ENCODE data around the gene NCOA3.
A peak's percentile ranks its signal among the peaks of the same experiment; 100 is the strongest.
"Not testable (repeated sequence)": the region's sequence is repeated elsewhere in the genome, so short reads cannot be mapped to it uniquely, and the experiment has no call there.

NCOA3 gene

GRCh38 chr20:47490795-47491194 lies 10.9 kb upstream of the NCOA3 start:
- no peak overlapping the region for H3K4me3 ChIP-seq (ENCODE audit: low read depth, low read length)
- H3K27me3 ChIP-seq (replicated peaks): no peaks in the 10 kb centered on the region
- in situ Hi-C loops (cut with HindIII; ENCODE audit: low pct_ligation_motif_present, low sequenced_read_pairs): no loop called here
- no peaks in the 10 kb centered on the region for H3K36me3 ChIP-seq (replicated peaks)
- no peak for TF ChIP-seq CTCF (IDR thresholded peaks at IDR 0.05; ENCODE audit: low read depth, low read length, missing control alignments)
- DNase-seq: no peak
- no peak overlapping the region for H3K27ac ChIP-seq

- Histone ChIP-seq H3K27me3 (replicated peaks) (no peaks in the 10 kb centered on the region), H3K27ac (no peak overlapping the region), H3K36me3 (replicated peaks) (no peaks in the 10 kb centered on the region), H3K4me3 (ENCODE audit: low read depth, low read length) (no peak overlapping the region)
- no peak for TF ChIP-seq CTCF (IDR thresholded peaks at IDR 0.05; ENCODE audit: low read depth, low read length, missing control alignments)
- in situ Hi-C loops (cut with HindIII; ENCODE audit: low pct_ligation_motif_present, low sequenced_read_pairs): no loop called here
- no peak for DNase-seq
Observed at GRCh38 chr20:47492284-47492683, 9.4 kb upstream of the NCOA3 start.

- Histone ChIP-seq H3K27me3 (replicated peaks) (no peaks in the 10 kb centered on the region), H3K27ac (no peak overlapping the region), H3K4me3 (ENCODE audit: low read depth, low read length) (no peak overlapping the region), H3K36me3 (replicated peaks) (no peaks in the 10 kb centered on the region)
- peak; percentile 68 for DNase-seq
- no peak for TF ChIP-seq CTCF (IDR thresholded peaks at IDR 0.05; ENCODE audit: low read depth, low read length, missing control alignments)
- in situ Hi-C loops (cut with HindIII; ENCODE audit: low pct_ligation_motif_present, low sequenced_read_pairs): no loop called here
Observed at GRCh38 chr20:47493175-47493962, 8.3 kb upstream of the NCOA3 start.

- DNase-seq: no peak
- no peak for TF ChIP-seq CTCF (IDR thresholded peaks at IDR 0.05; ENCODE audit: low read depth, low read length, missing control alignments)
- H3K36me3 ChIP-seq (replicated peaks): no peaks in the 10 kb centered on the region
- no peaks in the 10 kb centered on the region for H3K27me3 ChIP-seq (replicated peaks)
- H3K27ac ChIP-seq: no peak overlapping the region
- in situ Hi-C loops (cut with HindIII; ENCODE audit: low pct_ligation_motif_present, low sequenced_read_pairs): no loop called here
- H3K4me3 ChIP-seq (ENCODE audit: low read depth, low read length): no peak overlapping the region
Observed at GRCh38 chr20:47493963-47494293, 7.8 kb upstream of the NCOA3 start.

GRCh38 chr20:47494606-47495005 lies 7.1 kb upstream of the NCOA3 start:
- DNase-seq; H3K27ac ChIP-seq; H3K27me3 ChIP-seq (replicated peaks); H3K4me3 ChIP-seq (ENCODE audit: low read depth, low read length); H3K36me3 ChIP-seq (replicated peaks); in situ Hi-C loops (cut with HindIII; ENCODE audit: low pct_ligation_motif_present, low sequenced_read_pairs): not testable (repeated sequence)

- Histone ChIP-seq H3K36me3 (replicated peaks) (no peaks in the 10 kb centered on the region), H3K27ac (no peak overlapping the region), H3K4me3 (ENCODE audit: low read depth, low read length) (no peak overlapping the region), H3K27me3 (replicated peaks) (no peaks in the 10 kb centered on the region)
- in situ Hi-C loops (cut with HindIII; ENCODE audit: low pct_ligation_motif_present, low sequenced_read_pairs): no loop called here
- no peak for DNase-seq
- no peak for TF ChIP-seq CTCF (IDR thresholded peaks at IDR 0.05; ENCODE audit: low read depth, low read length, missing control alignments)
Observed at GRCh38 chr20:47496118-47496517, 5.6 kb upstream of the NCOA3 start.

All from brain microvascular endothelial cell (primary cell).